Stimulated activated effector memory CD8-positive, alpha-beta T cell treated with anti-CD3 and anti-CD28 coated beads, Interleukin-12 subunit alpha, Interleukin-12 subunit beta, amount 100 ng/mL, for 72 hours (primary cell): ENCODE results near the gene UBE2S.
"Not testable (repeated sequence)": the region's sequence is repeated elsewhere in the genome, so short reads cannot be mapped to it uniquely, and the experiment has no call there.

Experiments
- ATAC-seq: fragments of 150-1000 bp; cut with Tn5 transposase; 2 replicates; pipeline ENCODE4 v1.10.0; 2021
- DNase-seq, 2 donors: peaks; one replicate each; pipeline ENCODE4 v3.0.0; 2021 to 2022; ENCODE audit warnings: low spot score in 2 of 2
- H3K27ac Mint-ChIP-seq: one replicate; pipeline ENCODE4 v1.8.0; 2022; ENCODE audit warnings: mild to moderate bottlenecking, mixed read lengths
- H3K36me3 Mint-ChIP-seq: one replicate; pipeline ENCODE4 v1.8.0; 2022; ENCODE audit warnings: mild to moderate bottlenecking, mixed read lengths
- H3K4me1 Mint-ChIP-seq: one replicate; pipeline ENCODE4 v1.8.0; 2022; ENCODE audit warnings: mixed read lengths
- H3K4me3 Mint-ChIP-seq: one replicate; pipeline ENCODE4 v1.8.0; 2022; ENCODE audit warnings: mild to moderate bottlenecking, mixed read lengths
- H3K9me3 Mint-ChIP-seq: one replicate; pipeline ENCODE4 v1.8.0; 2022; ENCODE audit warnings: mixed read lengths

UBE2S gene

DNA sequence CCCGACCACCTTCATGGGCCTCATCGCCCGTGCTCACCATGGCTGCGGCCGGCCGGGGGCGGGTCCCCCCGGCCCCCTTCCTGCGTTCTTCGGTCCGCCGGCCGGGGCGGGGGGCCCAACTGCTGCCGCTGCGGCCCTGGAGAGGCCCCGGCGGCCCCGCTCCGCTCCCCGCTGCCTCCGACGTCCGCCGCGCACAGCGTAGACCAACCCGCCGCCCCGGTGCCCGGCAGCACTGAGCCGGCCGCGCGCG lies at the start of gene UBE2S:
TSS of gene UBE2S (minus strand) at position 239 of the 250 bp plus-strand sequence. CDS start at position 40, 199 bp downstream.
- Mint-ChIP-seq H3K27ac (peak within 1 kb of the TSS; percentile 99), H3K4me1 (peaks cover 37% of the 10 kb centered on the region), H3K36me3 (peaks cover 61% of the 10 kb centered on the region), H3K4me3 (peak within 1 kb of the TSS; percentile 87)
- not testable (repeated sequence) for DNase-seq, ATAC-seq, H3K9me3 Mint-ChIP-seq

DNA sequence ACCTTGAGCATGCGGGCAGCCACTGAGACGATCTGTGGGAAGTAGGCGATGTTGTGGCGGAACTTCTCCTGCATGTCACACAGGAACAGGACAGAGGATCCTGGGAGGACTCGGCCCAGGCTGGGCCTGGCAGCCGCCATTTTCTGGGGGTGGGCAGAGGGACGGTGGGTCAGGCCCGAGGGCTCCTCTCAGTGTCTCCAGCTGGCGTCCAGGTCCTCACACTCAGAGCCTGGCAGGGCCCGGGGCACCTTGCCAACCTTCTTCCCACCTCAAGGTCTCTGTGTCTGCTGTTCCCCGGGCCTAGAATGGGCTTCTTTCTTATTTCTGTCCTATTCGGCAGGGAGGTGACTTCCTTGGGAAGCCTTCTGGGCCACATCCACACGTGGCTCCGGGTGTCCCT lies 48.8 kb upstream of the UBE2S start:
- Mint-ChIP-seq H3K36me3 (peaks cover under 1% of the 10 kb centered on the region), H3K27ac (no peak overlapping the region), H3K4me3 (no peak overlapping the region)

GRCh38 chr19:55455576-55456235 lies 48.1 kb upstream of the UBE2S start:
- Mint-ChIP-seq H3K4me1 (peaks cover 18% of the 10 kb centered on the region), H3K36me3 (no peaks in the 10 kb centered on the region), H3K9me3 (no peaks in the 10 kb centered on the region), H3K27ac (no peak overlapping the region), H3K4me3 (no peak overlapping the region)
- no peak for DNase-seq
- no peak for ATAC-seq

More for the DNA sequence above, 48.8 kb upstream of the UBE2S start:
- no peak for DNase-seq
- peaks cover 24% of the 10 kb centered on the region for H3K4me1 Mint-ChIP-seq
- H3K9me3 Mint-ChIP-seq: no peaks in the 10 kb centered on the region
- ATAC-seq: no peak

DNA sequence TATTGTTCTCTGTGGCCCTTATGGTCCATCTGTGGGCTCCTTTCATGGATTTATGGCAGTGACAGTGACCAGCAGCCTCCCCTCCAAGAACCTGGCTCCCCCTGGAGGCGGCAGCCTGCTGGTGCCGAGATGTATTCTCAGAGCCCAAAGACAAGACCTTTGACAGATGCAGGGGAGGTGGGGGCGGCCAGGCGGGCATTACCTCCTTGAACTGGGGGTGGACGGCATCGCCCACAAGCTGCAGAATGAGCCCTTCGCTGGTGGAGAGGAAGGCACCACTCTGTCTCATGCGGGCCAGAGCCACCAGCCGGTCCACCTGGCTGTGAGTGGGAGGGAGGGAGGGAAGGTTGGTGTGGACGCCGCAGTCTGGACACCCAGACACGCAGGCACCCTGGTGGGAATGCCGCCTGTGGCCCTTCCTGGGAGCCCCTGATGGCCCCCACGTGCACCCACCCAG lies 47.2 kb upstream of the UBE2S start:
- no peaks in the 10 kb centered on the region for H3K9me3 Mint-ChIP-seq
- ATAC-seq (peak; percentile 43), DNase-seq (no peak)
- H3K4me3 Mint-ChIP-seq: no peak overlapping the region
- no peaks in the 10 kb centered on the region for H3K36me3 Mint-ChIP-seq
- peaks cover 10% of the 10 kb centered on the region for H3K4me1 Mint-ChIP-seq
- no peak overlapping the region for H3K27ac Mint-ChIP-seq

- ATAC-seq (no peak), DNase-seq (no peak)
- H3K4me1 Mint-ChIP-seq: peaks cover 6% of the 10 kb centered on the region
- H3K9me3 Mint-ChIP-seq: no peaks in the 10 kb centered on the region
- no peak overlapping the region for H3K27ac Mint-ChIP-seq
- H3K36me3 Mint-ChIP-seq: no peaks in the 10 kb centered on the region
- peak overlapping the region; percentile 1 for H3K4me3 Mint-ChIP-seq
Measured at GRCh38 chr19:55453511-55454260, 46.1 kb upstream of the UBE2S start.

- ATAC-seq (peak; percentile 31), DNase-seq (no peak)
- peaks cover 6% of the 10 kb centered on the region for H3K4me1 Mint-ChIP-seq
- H3K27ac Mint-ChIP-seq: no peak overlapping the region
- no peaks in the 10 kb centered on the region for H3K9me3 Mint-ChIP-seq
- H3K4me3 Mint-ChIP-seq: peak overlapping the region; percentile 49
- H3K36me3 Mint-ChIP-seq: no peaks in the 10 kb centered on the region
Measured at GRCh38 chr19:55452749-55453346, 45.3 kb upstream of the UBE2S start.

GRCh38 chr19:55451965-55452748 lies 44.6 kb upstream of the UBE2S start:
- Mint-ChIP-seq H3K27ac (no peak overlapping the region), H3K36me3 (no peaks in the 10 kb centered on the region), H3K9me3 (no peaks in the 10 kb centered on the region), H3K4me3 (peak overlapping the region; percentile 49), H3K4me1 (peaks cover 6% of the 10 kb centered on the region)
- DNase-seq (no peak), ATAC-seq (no peak)

GRCh38 chr19:55451163-55451964 lies 43.8 kb upstream of the UBE2S start:
- Mint-ChIP-seq H3K4me3 (peak overlapping the region; percentile 49), H3K27ac (no peak overlapping the region)
- ATAC-seq: no peak

GRCh38 chr19:55449469-55449868 lies 41.9 kb upstream of the UBE2S start:
- Mint-ChIP-seq H3K27ac (no peak overlapping the region), H3K36me3 (no peaks in the 10 kb centered on the region), H3K9me3 (no peaks in the 10 kb centered on the region), H3K4me1 (peaks cover 6% of the 10 kb centered on the region), H3K4me3 (no peak overlapping the region)
- DNase-seq (no peak), ATAC-seq (no peak)

More at GRCh38 chr19:55451163-55451964, 43.8 kb upstream of the UBE2S start:
- no peaks in the 10 kb centered on the region for H3K36me3 Mint-ChIP-seq
- no peak for DNase-seq
- H3K9me3 Mint-ChIP-seq: no peaks in the 10 kb centered on the region
- H3K4me1 Mint-ChIP-seq: peaks cover 6% of the 10 kb centered on the region

- H3K4me3 Mint-ChIP-seq, H3K36me3 Mint-ChIP-seq, H3K9me3 Mint-ChIP-seq, H3K27ac Mint-ChIP-seq, DNase-seq, ATAC-seq, H3K4me1 Mint-ChIP-seq: not testable (repeated sequence)
Measured at GRCh38 chr19:55448175-55448490, 40.5 kb upstream of the UBE2S start.

- Mint-ChIP-seq H3K36me3 (no peaks in the 10 kb centered on the region), H3K27ac (no peak overlapping the region), H3K4me3 (no peak overlapping the region), H3K4me1 (peaks cover 13% of the 10 kb centered on the region), H3K9me3 (no peaks in the 10 kb centered on the region)
- DNase-seq (no peak), ATAC-seq (peak; percentile 62)
Measured at GRCh38 chr19:55447421-55448174, 40.0 kb upstream of the UBE2S start.

DNA sequence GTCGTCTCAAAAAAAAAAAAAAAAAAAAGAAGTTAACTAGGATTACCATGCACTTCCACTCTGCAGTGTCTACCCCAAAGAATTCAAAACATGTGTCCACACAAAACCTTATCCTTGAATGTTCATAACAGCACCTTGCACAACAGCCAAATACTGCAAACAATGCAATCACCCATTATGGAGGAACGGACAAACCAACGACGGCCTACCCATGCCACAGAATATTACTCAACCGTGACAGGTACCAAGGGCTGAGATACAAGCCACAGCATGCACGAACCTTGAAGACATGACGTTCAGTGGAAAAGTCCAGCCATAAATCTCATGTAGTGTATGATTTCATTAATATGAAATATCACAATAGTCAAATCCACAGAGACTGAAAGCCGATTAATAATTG lies 38.5 kb upstream of the UBE2S start:
- H3K4me3 Mint-ChIP-seq: no peak overlapping the region
- ATAC-seq (no peak), DNase-seq (no peak)
- no peak overlapping the region for H3K27ac Mint-ChIP-seq
- no peaks in the 10 kb centered on the region for H3K36me3 Mint-ChIP-seq
- H3K9me3 Mint-ChIP-seq: no peaks in the 10 kb centered on the region
- H3K4me1 Mint-ChIP-seq: peaks cover 13% of the 10 kb centered on the region

- Mint-ChIP-seq H3K36me3 (no peaks in the 10 kb centered on the region), H3K27ac (no peak overlapping the region), H3K4me3 (no peak overlapping the region), H3K9me3 (no peaks in the 10 kb centered on the region), H3K4me1 (peaks cover 18% of the 10 kb centered on the region)
- no peak for ATAC-seq
- DNase-seq: no peak
Measured at GRCh38 chr19:55444646-55445045, 37.1 kb upstream of the UBE2S start.

GRCh38 chr19:55443824-55444480 lies 36.4 kb upstream of the UBE2S start:
- Mint-ChIP-seq H3K4me3 (no peak overlapping the region), H3K4me1 (peaks cover 24% of the 10 kb centered on the region), H3K9me3 (no peaks in the 10 kb centered on the region), H3K27ac (no peak overlapping the region), H3K36me3 (no peaks in the 10 kb centered on the region)
- DNase-seq (no peak), ATAC-seq (no peak)
